OCI-LY1 (cell line): Measurements from ENCODE around the gene IQSEC1.

Experiments used
- H2AFZ ChIP-seq: fragments of 200-600 bp; sonication (generic), shearing (Covaris generic); 2 replicates; pipeline ENCODE4 v1.6.0; 2014; ENCODE audit warnings: antibody characterized with exemption, mild to moderate bottlenecking, low read length
- H3F3A ChIP-seq: fragments of 200-600 bp; sonication (generic), shearing (Covaris generic); 2 replicates; pipeline ENCODE4 v1.6.0; 2014; ENCODE audit warnings: mild to moderate bottlenecking, antibody characterized with exemption, low read length, moderate library complexity; ENCODE audit not compliant: insufficient read depth
- H3K27ac ChIP-seq: fragments of 200-600 bp; sonication (generic); 2 replicates; pipeline ENCODE4 v1.5.1; 2014; ENCODE audit warnings: low read length, mixed run types, mild to moderate bottlenecking, low read depth; ENCODE audit not compliant: poor library complexity, severe bottlenecking
- H3K27me3 ChIP-seq: fragments of 200-600 bp; sonication (generic); 2 replicates; pipeline ENCODE4 v1.6.0; 2014; ENCODE audit warnings: antibody characterized with exemption, mild to moderate bottlenecking, low read length, moderate library complexity; ENCODE audit not compliant: insufficient read depth
- H3K36me3 ChIP-seq: fragments of 200-600 bp; sonication (generic); 2 replicates; pipeline ENCODE4 v1.6.1; 2014; ENCODE audit warnings: mild to moderate bottlenecking, antibody characterized with exemption, low read length, moderate library complexity, mixed read lengths; ENCODE audit not compliant: insufficient read depth
- H3K4me1 ChIP-seq: fragments of 200-600 bp; sonication (generic); 2 replicates; pipeline ENCODE4 v1.5.1; 2014; ENCODE audit warnings: mild to moderate bottlenecking, low read length, moderate library complexity; ENCODE audit not compliant: insufficient read depth, severe bottlenecking
- H3K4me2 ChIP-seq: fragments of 200-600 bp; sonication (generic), shearing (Covaris generic); 2 replicates; pipeline ENCODE4 v1.6.1; 2014; ENCODE audit warnings: low read length
- H3K4me3 ChIP-seq: fragments of 200-600 bp; sonication (generic); 2 replicates; pipeline ENCODE4 v1.5.1; 2014; ENCODE audit warnings: low read length, low read depth, mild to moderate bottlenecking, mixed read lengths; ENCODE audit not compliant: poor library complexity, severe bottlenecking
- H3K79me2 ChIP-seq: fragments of 200-600 bp; shearing (Covaris generic); 2 replicates; pipeline ENCODE4 v1.6.1; 2016; ENCODE audit warnings: mixed run types, low read length, mixed read lengths; ENCODE audit not compliant: insufficient read depth
- H3K9ac ChIP-seq: fragments of 200-600 bp; sonication (generic), shearing (Covaris generic); 2 replicates; pipeline ENCODE4 v1.6.1; 2014; ENCODE audit warnings: mild to moderate bottlenecking, low read length, mixed read lengths
- H3K9me2 ChIP-seq: fragments of 200-600 bp; sonication (generic), shearing (Covaris generic); 2 replicates; pipeline ENCODE4 v1.6.1; 2014; ENCODE audit warnings: low read depth, mild to moderate bottlenecking, low read length, mixed read lengths
- H3K9me3 ChIP-seq: fragments of 200-600 bp; shearing (Covaris generic); 2 replicates; pipeline ENCODE4 v1.6.1; 2014; ENCODE audit warnings: low read length, mixed read lengths
- H4K20me1 ChIP-seq: fragments of 200-600 bp; sonication (generic), shearing (Covaris generic); 2 replicates; pipeline ENCODE4 v1.6.0; 2016; ENCODE audit warnings: mild to moderate bottlenecking, low read length; ENCODE audit not compliant: insufficient read depth
- CTCF ChIP-seq: fragments of 200-600 bp; sonication (generic), shearing (Covaris generic); IDR thresholded peaks from 2 replicates; pipeline ENCODE4 v1.5.1; 2017; ENCODE audit warnings: mild to moderate bottlenecking, antibody characterized with exemption, low read length, moderate library complexity, mixed read lengths
- EZH2 ChIP-seq: fragments of 200-600 bp; sonication (generic), shearing (Covaris generic); IDR thresholded peaks from 2 replicates; pipeline ENCODE4 v1.8.0; 2017; ENCODE audit warnings: borderline replicate concordance, mixed run types, mild to moderate bottlenecking, antibody characterized with exemption, low read length, moderate library complexity, mixed read lengths

IQSEC1 gene

DNA sequence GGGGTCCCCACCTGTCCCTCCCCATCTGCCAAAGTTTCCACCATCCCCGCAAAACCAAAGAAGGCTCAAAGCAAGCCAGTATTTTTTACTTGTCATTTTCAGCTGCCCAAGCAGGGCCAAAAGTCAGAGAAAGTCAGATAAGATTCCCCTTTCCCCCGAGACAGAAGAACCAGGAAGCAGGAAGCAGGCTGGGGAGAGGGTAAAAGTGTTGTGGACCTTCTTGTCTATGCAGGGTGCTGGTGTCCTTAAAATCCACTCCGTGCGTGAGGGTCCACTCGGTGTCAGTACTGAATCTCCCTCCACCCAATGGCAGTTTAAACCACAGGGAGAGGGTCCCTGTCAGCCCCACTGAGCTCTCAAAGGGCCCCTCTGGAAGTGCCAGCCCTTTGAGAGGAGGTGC is 211.6 kb downstream of the IQSEC1 start:
- Histone ChIP-seq H3K36me3 (no peaks in the 10 kb centered on the region; the same call in 1 of the 2 replicates), H4K20me1 (no peaks in the 10 kb centered on the region), H3K9me3 (0 out of 2 replicates have a peak, but pooled peaks cover 3% of the 10 kb centered on the region), H2AFZ (no peak overlapping the region), H3K4me2 (no peak overlapping the region), H3K27ac (no peak overlapping the region), H3K9me2 (no peaks in the 10 kb centered on the region), H3K27me3 (peaks cover 18% of the 10 kb centered on the region; the same call in 1 of the 2 replicates), H3F3A (no peaks in the 10 kb centered on the region), H3K4me1 (no peaks in the 10 kb centered on the region), H3K4me3 (no peak overlapping the region), H3K9ac (no peak overlapping the region), H3K79me2 (no peaks in the 10 kb centered on the region)
- TF ChIP-seq CTCF (no peak), EZH2 (no peak)

DNA sequence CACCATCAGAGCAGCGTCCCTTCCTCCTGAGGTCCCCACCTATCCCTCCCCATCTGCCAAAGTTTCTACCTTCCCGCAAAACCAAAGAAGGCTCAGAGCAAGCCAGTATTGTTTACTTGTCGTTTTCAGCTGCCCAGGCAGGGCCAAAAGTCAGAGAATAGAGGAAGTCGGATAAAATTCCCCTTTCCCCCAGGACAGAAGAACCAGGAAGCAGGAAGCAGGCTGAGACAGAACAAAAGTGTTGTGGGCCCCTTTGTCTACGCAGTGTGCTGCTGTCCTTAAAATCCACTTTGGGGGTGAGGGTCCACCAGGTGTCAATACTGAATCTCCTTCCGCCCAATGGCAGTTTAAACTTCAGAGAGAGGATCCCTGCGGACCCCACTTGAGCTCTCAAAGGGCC is 213.4 kb downstream of the IQSEC1 start:
- H3K79me2 ChIP-seq, result no peaks in the 10 kb centered on the region

DNA sequence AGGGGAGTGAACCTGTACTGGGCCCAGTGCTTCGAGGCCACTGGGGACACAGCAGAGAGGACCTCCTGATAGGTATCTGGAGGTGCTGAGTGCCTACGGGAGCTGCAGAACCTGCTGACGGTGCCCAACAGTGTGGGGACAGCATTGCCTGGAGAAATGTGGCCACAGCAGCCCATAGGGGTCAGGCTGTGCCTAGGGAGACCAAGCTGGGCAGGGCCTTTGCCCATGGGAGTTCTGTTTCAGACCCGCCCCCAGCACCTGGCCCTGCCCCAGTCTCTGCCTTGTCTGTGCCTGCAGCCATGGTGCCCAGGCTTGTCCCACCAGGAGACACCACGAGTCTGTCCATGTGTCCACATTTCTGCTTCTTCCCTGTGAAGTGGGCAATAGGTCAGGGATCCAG is 216.6 kb downstream of the IQSEC1 start:
- Histone ChIP-seq H3K4me1 (no peaks in the 10 kb centered on the region), H3K9ac (no peak overlapping the region), H2AFZ (no peak overlapping the region), H3K4me2 (no peak overlapping the region), H3F3A (no peaks in the 10 kb centered on the region), H3K79me2 (no peaks in the 10 kb centered on the region), H3K9me3 (no peaks in the 10 kb centered on the region), H3K9me2 (no peaks in the 10 kb centered on the region), H4K20me1 (no peaks in the 10 kb centered on the region), H3K36me3 (no peaks in the 10 kb centered on the region), H3K4me3 (no peak overlapping the region), H3K27me3 (peaks cover 4% of the 10 kb centered on the region; the same call in 1 of the 2 replicates), H3K27ac (no peak overlapping the region)
- no peak for TF ChIP-seq CTCF
- TF ChIP-seq EZH2, result no peak

More for the DNA sequence above, 213.4 kb downstream of the IQSEC1 start:
- no peak overlapping the region for H3K27ac ChIP-seq
- H4K20me1 ChIP-seq, result no peaks in the 10 kb centered on the region
- H3K36me3 ChIP-seq, result no peaks in the 10 kb centered on the region
- TF ChIP-seq CTCF, result no peak
- TF ChIP-seq EZH2, result no peak
- no peaks in the 10 kb centered on the region for H3K9me3 ChIP-seq
- no peaks in the 10 kb centered on the region for H3K9me2 ChIP-seq
- H2AFZ ChIP-seq, result no peak overlapping the region
- no peak overlapping the region for H3K9ac ChIP-seq
- H3K4me3 ChIP-seq, result no peak overlapping the region
- H3K4me2 ChIP-seq, result no peak overlapping the region
- H3F3A ChIP-seq, result no peaks in the 10 kb centered on the region
- no peaks in the 10 kb centered on the region for H3K4me1 ChIP-seq
- H3K27me3 ChIP-seq, result peaks cover 9% of the 10 kb centered on the region; the same call in 1 of the 2 replicates
